Common myeloid progenitor, CD34-positive (primary cell): ENCODE measurements around the gene KRTAP10-4.

Source experiments
- CTCF ChIA-PET: fragments of 350-600 bp; sonication (Branson Sonifier 250); formaldehyde crosslinking; loops from one replicate; lab custom pipeline; 2021; ENCODE audit warnings: antibody characterized with exemption; lab: Charles Lee
- POLR2A ChIA-PET: fragments of 350-600 bp; sonication (Branson Sonifier 250); formaldehyde crosslinking; loops from one replicate; lab custom pipeline; 2021; ENCODE audit warnings: antibody characterized with exemption; lab: Charles Lee
- DNase-seq, 3 donors: peaks; one replicate each; pipeline versions ENCODE4 v3.0.0 to v3.0.0-alpha.2; 2013
- H3K27ac ChIP-seq, 2 experiments: 1 replicate in 1 of 2; 2 replicates in 1 of 2; pipeline ENCODE4 v1.7.0; 2013; ENCODE audit warnings: inconsistent platforms in 2 of 2, low read length in 2 of 2, mild to moderate bottlenecking in 2 of 2, low read depth in 1 of 2, moderate library complexity in 1 of 2; ENCODE audit not compliant: severe bottlenecking in 2 of 2, insufficient read depth in 1 of 2, poor library complexity in 1 of 2
- H3K27me3 ChIP-seq, 5 experiments: replicated peaks in 2 of 5; 1 replicate in 3 of 5; 2 replicates in 2 of 5; pipeline versions ENCODE4 v1.6.1 to v1.7.0; 2013; ENCODE audit warnings: low read length in 4 of 5, mild to moderate bottlenecking in 2 of 5, moderate library complexity in 2 of 5, inconsistent platforms in 1 of 5; ENCODE audit not compliant: insufficient read depth in 5 of 5, control insufficient read depth in 4 of 5
- H3K36me3 ChIP-seq, 4 experiments: 1 replicate in 2 of 4; 2 replicates in 2 of 4; pipeline versions ENCODE4 v1.6.1 to v1.7.0; 2013; ENCODE audit warnings: low read length in 3 of 4, control low read depth in 1 of 4, mild to moderate bottlenecking in 1 of 4; ENCODE audit not compliant: control insufficient read depth in 4 of 4, insufficient read depth in 4 of 4
- H3K4me1 ChIP-seq, 4 experiments: 1 replicate in 3 of 4; 2 replicates in 1 of 4; pipeline versions ENCODE4 v1.6.1 to v1.7.1; 2013; ENCODE audit warnings: low read length in 3 of 4, mild to moderate bottlenecking in 3 of 4, control low read depth in 1 of 4, inconsistent platforms in 1 of 4, moderate library complexity in 1 of 4; ENCODE audit not compliant: control insufficient read depth in 4 of 4, insufficient read depth in 4 of 4; ENCODE audit errors: control extremely low read depth in 1 of 4
- H3K4me3 ChIP-seq, 7 experiments: 1 replicate in 4 of 7; 2 replicates in 3 of 7; pipeline versions ENCODE4 v1.5.1 to v1.7.0; 2013; ENCODE audit warnings: mild to moderate bottlenecking in 7 of 7, low read length in 6 of 7, moderate library complexity in 6 of 7, inconsistent platforms in 2 of 7, low read depth in 2 of 7, control low read depth in 1 of 7; ENCODE audit not compliant: insufficient read depth in 4 of 7, control insufficient read depth in 1 of 7; ENCODE audit errors: extremely low read depth in 1 of 7
- H3K9me3 ChIP-seq, 5 experiments: 1 replicate in 4 of 5; 2 replicates in 1 of 5; pipeline versions ENCODE4 v1.6.1 to v1.7.1; 2013; ENCODE audit warnings: low read length in 4 of 5, mild to moderate bottlenecking in 2 of 5, inconsistent platforms in 1 of 5, low read depth in 1 of 5, moderate library complexity in 1 of 5; ENCODE audit not compliant: control insufficient read depth in 4 of 5, insufficient read depth in 2 of 5; ENCODE audit errors: control extremely low read depth in 1 of 5
- WGBS: methylation state at CpG from one replicate; pipeline ENCODE4 v1.1.5; 2013; ENCODE audit not compliant: insufficient coverage; 5-methylcytosine and 5-hydroxymethylcytosine counted together

The KRTAP10-4 gene

DNA sequence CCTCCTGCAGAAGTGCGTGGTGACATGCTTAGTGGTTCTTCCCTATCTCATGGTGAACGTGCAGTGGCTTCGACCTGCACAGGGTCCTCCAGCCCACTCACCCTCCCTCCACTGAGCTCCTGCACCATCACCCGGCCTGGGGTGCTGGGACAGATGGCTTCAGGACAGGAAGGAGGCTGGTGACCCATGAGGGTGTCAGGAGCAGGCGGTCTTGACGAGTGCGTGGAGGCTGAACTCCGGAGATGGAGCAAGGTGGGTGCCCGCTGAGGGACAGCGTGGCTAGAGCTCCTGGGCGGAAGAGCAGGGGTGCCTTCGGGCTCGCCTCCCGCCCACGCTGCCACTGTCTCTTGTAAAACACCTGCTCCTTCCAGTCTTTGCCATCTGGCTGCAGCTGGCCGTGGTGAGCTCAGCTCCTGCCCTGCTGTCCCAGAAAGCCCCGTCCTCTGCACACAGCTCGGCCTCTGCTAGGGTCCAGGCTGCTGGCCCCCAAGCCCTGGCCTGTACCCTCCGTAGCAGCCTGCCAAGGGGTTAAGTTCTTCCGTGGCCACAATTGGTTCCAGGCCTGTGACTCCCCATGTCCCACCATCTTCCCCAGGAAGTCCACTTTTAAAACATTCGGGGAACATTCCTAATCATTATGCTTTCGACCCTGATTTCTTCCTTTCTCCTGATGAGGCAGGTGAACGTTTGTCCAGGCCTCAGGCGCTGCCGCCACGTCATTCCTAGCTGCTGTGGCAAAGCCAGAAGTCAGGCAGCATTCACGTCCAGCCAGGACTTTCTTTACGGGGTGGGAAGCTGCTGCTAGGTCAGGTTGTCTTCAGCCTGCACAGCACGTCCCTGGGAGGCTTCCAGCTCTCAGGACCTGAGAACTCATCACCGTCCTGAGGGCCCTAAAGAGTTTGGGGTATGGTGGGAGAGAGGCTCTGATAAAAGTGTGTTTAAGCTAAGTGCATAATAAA is 41.6 kb upstream of the KRTAP10-4 start:
- Histone ChIP-seq H3K36me3 (no peaks in the 10 kb centered on the region), H3K4me3 (no peak overlapping the region), H3K27me3 (peaks cover 0 to 8% (median 0%) of the 10 kb centered on the region in 5 experiments), H3K27ac (no peak overlapping the region), H3K4me1 (no peaks in the 10 kb centered on the region), H3K9me3 (no peaks in the 10 kb centered on the region)
- ChIA-PET CTCF (no interaction called here), POLR2A (no interaction called here)
- WGBS, result 88% methylated on average over 29 of the region's 30 CpGs
- DNase-seq, result no peak

DNA sequence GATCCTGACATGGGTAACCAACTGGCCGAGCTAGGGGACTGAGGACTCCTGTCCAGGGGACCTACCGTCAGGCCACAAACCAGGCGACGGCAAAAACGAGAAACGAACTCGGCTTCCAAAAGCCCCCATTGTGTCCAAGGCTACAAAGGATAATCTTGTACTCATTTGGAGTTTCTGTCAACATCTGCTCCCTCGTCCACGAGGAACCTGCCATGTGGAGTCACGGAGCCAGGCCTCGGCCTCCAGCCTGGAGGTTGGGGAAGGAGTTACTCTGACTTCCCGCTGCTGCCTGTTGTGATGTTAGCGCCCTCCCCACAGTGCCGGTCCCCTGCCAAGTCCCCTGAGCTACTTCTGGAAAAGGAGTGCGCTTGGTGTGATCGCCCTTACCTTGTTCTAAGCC is 40.8 kb upstream of the KRTAP10-4 start:
- no peaks in the 10 kb centered on the region for H3K36me3 ChIP-seq
- H3K27ac ChIP-seq, result no peak overlapping the region
- H3K27me3 ChIP-seq, result peaks cover 0 to 8% (median 0%) of the 10 kb centered on the region in 5 experiments
- H3K9me3 ChIP-seq, result no peaks in the 10 kb centered on the region
- DNase-seq, result no peak
- CTCF ChIA-PET, result no interaction called here
- POLR2A ChIA-PET, result no interaction called here
- H3K4me1 ChIP-seq, result no peaks in the 10 kb centered on the region
- H3K4me3 ChIP-seq, result no peak overlapping the region
- over 99% methylated on average over 16 of the region's 16 CpGs for WGBS

GRCh38 chr21:44533121-44533890 is 40.2 kb upstream of the KRTAP10-4 start:
- H3K36me3 ChIP-seq, result no peaks in the 10 kb centered on the region
- H3K4me1 ChIP-seq, result no peaks in the 10 kb centered on the region
- ChIA-PET POLR2A (no interaction called here), CTCF (no interaction called here)
- no peak overlapping the region for H3K4me3 ChIP-seq
- peaks cover 0 to 8% (median 0%) of the 10 kb centered on the region in 5 experiments for H3K27me3 ChIP-seq
- DNase-seq, result no peak
- 97% methylated on average over 36 of the region's 37 CpGs for WGBS
- no peak overlapping the region for H3K27ac ChIP-seq
- no peaks in the 10 kb centered on the region for H3K9me3 ChIP-seq

DNA sequence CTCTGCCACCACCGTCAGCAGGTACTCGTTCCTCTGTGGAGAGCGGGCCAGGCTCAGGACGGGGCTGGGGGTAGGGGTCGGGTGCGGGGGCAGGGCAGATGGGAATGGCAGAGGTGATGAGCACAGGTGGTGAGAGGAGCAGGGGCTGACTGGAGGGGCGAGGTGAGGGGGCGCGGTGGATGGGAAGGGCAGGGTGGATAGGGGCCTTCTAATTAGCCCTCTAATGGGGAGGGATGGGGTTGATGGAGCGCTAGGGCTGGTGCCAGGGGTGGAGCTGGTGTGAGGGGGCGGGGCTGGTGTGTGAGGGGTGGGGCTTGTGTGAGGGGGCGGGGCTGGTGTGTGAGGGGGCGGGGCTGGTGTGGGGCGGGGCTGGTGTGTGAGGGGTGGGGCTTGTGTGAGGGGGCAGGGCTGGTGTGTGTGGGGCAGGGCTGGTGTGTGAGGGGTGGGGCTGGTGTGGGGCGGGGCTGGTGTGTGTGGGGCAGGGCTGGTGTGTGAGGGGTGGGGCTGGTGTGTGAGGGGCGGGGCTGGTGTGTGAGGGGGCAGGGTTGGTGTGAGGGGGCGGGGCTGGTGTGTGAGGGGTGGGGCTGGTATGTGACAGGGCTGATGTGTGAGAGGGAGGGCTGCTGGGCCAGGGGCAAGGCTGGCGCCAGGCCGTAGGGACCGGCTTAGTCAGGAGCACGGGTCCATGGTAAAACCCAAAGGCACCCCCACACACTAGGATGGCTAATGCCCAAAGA is 39.5 kb upstream of the KRTAP10-4 start:
- CTCF ChIA-PET, result no interaction called here
- WGBS, result 92% methylated on average over 9 of the region's 21 CpGs
- no peak overlapping the region for H3K27ac ChIP-seq

DNA sequence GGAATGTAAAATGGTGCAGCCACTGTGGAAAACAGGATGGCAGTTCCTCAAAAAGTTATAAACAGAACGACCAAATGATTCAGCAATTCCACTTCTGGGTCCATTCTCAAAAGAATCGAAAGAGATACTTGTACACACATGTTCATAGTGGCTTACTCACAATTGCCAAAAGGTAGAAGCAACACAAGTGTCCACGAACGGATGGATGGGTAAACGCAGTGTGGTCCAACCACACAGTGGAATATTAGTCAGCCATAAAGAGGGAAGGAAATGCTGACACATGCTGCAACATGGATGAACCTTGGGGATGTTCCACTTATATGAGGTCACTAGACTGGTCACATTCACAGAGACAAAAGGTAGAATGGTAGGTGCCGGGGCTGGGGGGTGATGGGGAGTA is 38.8 kb upstream of the KRTAP10-4 start:
- DNase-seq, result no peak

More for the DNA sequence above, 39.5 kb upstream of the KRTAP10-4 start:
- POLR2A ChIA-PET, result no interaction called here
- Histone ChIP-seq H3K4me3 (no peak overlapping the region), H3K36me3 (no peaks in the 10 kb centered on the region), H3K9me3 (no peaks in the 10 kb centered on the region), H3K4me1 (no peaks in the 10 kb centered on the region), H3K27me3 (peaks cover 0 to 8% (median 0%) of the 10 kb centered on the region in 5 experiments)
- no peak for DNase-seq

GRCh38 chr21:44535963-44536362 is 37.6 kb upstream of the KRTAP10-4 start:
- POLR2A ChIA-PET, result interaction anchor here (0.6 kb wide), 1 partner anchor 256 kb away, joined by 3 read pairs; no protein-coding TSS in a partner anchor
- 94% methylated on average over 7 of the region's 7 CpGs for WGBS
- CTCF ChIA-PET, result no interaction called here
- peaks cover 0 to 9% (median 0%) of the 10 kb centered on the region in 5 experiments for H3K27me3 ChIP-seq
- no peak for DNase-seq
- H3K9me3 ChIP-seq, result no peaks in the 10 kb centered on the region
- H3K36me3 ChIP-seq, result no peaks in the 10 kb centered on the region
- no peak overlapping the region for H3K27ac ChIP-seq
- H3K4me1 ChIP-seq, result no peaks in the 10 kb centered on the region
- no peak overlapping the region for H3K4me3 ChIP-seq

More for the DNA sequence above, 38.8 kb upstream of the KRTAP10-4 start:
- Histone ChIP-seq H3K9me3 (no peaks in the 10 kb centered on the region), H3K4me3 (no peak overlapping the region), H3K27me3 (peaks cover 0 to 8% (median 0%) of the 10 kb centered on the region in 5 experiments), H3K27ac (no peak overlapping the region), H3K36me3 (no peaks in the 10 kb centered on the region), H3K4me1 (no peaks in the 10 kb centered on the region)
- 93% methylated on average over 6 of the region's 6 CpGs for WGBS
- POLR2A ChIA-PET, result no interaction called here
- CTCF ChIA-PET, result no interaction called here
